ENCODE results near the gene CCDC63. TPM values are rescaled to one million over a fixed set of nuclear protein-coding genes. Genes with fewer than 3 reads are reported as not detected.

CCDC63 gene
- total and polyA plus RNA-seq, 4 donors: not detected

Other genes with a start within 250 kb of the CCDC63 start
- 100 to 1,000 TPM in 1 of 2 donors, 10 to 100 TPM in 1; 48.1 to 106 TPM for gene TCTN1, start 232.9 kb upstream of the CCDC63 start, total RNA-seq
- gene TCTN1, start 232.9 kb upstream of the CCDC63 start, polyA plus RNA-seq (ENCODE audit: insufficient read length in 2 of 2): 10 to 100 TPM; 62.3 to 67.7 TPM
- gene HVCN1, start 157.9 kb upstream of the CCDC63 start, total RNA-seq: 10 to 100 TPM; 10.7 to 21.9 TPM
- 10 to 100 TPM; 12.2 to 16.3 TPM for gene HVCN1, start 157.9 kb upstream of the CCDC63 start, polyA plus RNA-seq (ENCODE audit: insufficient read length in 2 of 2)
- gene PPP1CC, start 104.1 kb upstream of the CCDC63 start, total RNA-seq: 100 to 1,000 TPM; 108 to 152 TPM
- 100 to 1,000 TPM; 119 to 148 TPM for gene PPP1CC, start 104.1 kb upstream of the CCDC63 start, polyA plus RNA-seq (ENCODE audit: insufficient read length in 2 of 2)
- not detected for gene MYL2, start 73.6 kb downstream of the CCDC63 start, total RNA-seq
- gene MYL2, start 73.6 kb downstream of the CCDC63 start, polyA plus RNA-seq (ENCODE audit: insufficient read length in 2 of 2): 1 to 10 TPM in 1 of 2 donors, not detected in 1; 2.0 TPM
- 1 to 10 TPM; 2.5 to 3.6 TPM for gene CUX2, start 187.2 kb downstream of the CCDC63 start, total RNA-seq
- gene CUX2, start 187.2 kb downstream of the CCDC63 start, polyA plus RNA-seq (ENCODE audit: insufficient read length in 2 of 2): 1 to 10 TPM; 7.5 to 7.7 TPM

Data from spinal cord (tissue), 4 donors.